Measurements from ENCODE around the gene TRIM59.

The TRIM59 gene

DNA sequence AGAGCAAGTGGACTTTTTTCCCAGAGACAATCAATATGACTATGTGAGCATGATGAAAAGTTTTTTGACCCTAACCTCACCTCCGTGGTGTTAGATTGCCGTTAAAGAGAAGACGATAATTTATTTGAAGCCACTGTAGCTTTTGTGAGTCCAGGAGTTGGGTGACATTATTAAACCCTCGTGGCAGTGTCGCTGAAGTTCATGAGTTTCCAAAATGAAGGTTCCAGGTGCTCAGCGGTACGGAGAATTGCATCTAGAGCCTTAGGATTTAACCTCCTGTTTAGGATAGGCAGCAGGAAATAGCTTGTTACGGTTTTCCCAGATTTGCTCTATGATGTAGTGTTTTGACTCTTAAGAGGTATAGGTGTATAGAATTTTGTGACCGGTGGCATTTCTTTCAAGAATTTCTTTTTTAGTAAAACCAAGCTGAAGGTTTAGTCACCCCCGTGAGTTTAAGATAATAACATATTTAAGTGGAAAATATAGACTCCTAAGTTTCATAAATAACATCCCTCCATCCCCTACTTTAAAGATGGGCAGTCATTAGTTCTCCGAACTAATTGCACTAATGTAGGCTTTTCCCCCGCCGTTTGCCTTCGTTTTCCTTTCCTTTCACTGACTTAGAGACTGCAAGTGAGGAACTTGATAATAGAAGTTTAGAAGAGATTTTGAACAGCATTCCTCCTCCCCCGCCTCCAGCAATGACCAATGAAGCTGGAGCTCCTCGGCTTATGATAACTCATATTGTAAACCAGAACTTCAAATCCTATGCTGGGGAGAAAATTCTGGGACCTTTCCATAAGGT lies 48.1 kb downstream of the TRIM59 start:
- H3K4me1 ChIP-seq (ENCODE audit: low read depth, poor library complexity, severe bottlenecking): peaks cover 38% of the 10 kb centered on the region
- no peak overlapping the region for H2AFZ ChIP-seq (ENCODE audit: low read depth)
- peaks cover 43% of the 10 kb centered on the region for H3K36me3 ChIP-seq (ENCODE audit: insufficient read depth)
- no peaks in the 10 kb centered on the region for H3K27me3 ChIP-seq (ENCODE audit: insufficient read depth, low read depth)
- peaks cover 93% of the 10 kb centered on the region for H3K79me2 ChIP-seq (ENCODE audit: insufficient read depth, low read depth)
- peak overlapping the region; percentile 99 for H3K27ac ChIP-seq
- peak overlapping the region; percentile 47 for H3K4me3 ChIP-seq (IDR thresholded peaks at IDR 0.05; ENCODE audit: insufficient read depth, low read depth, low read length)
- H3K4me2 ChIP-seq: peak overlapping the region; percentile 95
- H4K20me1 ChIP-seq (ENCODE audit: insufficient read depth): peaks cover 45% of the 10 kb centered on the region
- H3K9ac ChIP-seq: peak overlapping the region; percentile 99
- TF ChIP-seq, protein P1, sequence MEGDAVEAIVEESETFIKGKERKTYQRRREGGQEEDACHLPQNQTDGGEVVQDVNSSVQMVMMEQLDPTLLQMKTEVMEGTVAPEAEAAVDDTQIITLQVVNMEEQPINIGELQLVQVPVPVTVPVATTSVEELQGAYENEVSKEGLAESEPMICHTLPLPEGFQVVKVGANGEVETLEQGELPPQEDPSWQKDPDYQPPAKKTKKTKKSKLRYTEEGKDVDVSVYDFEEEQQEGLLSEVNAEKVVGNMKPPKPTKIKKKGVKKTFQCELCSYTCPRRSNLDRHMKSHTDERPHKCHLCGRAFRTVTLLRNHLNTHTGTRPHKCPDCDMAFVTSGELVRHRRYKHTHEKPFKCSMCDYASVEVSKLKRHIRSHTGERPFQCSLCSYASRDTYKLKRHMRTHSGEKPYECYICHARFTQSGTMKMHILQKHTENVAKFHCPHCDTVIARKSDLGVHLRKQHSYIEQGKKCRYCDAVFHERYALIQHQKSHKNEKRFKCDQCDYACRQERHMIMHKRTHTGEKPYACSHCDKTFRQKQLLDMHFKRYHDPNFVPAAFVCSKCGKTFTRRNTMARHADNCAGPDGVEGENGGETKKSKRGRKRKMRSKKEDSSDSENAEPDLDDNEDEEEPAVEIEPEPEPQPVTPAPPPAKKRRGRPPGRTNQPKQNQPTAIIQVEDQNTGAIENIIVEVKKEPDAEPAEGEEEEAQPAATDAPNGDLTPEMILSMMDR (conservative IDR thresholded peaks at IDR 0.05; ENCODE audit: low read depth, low read length): no peak

DNA sequence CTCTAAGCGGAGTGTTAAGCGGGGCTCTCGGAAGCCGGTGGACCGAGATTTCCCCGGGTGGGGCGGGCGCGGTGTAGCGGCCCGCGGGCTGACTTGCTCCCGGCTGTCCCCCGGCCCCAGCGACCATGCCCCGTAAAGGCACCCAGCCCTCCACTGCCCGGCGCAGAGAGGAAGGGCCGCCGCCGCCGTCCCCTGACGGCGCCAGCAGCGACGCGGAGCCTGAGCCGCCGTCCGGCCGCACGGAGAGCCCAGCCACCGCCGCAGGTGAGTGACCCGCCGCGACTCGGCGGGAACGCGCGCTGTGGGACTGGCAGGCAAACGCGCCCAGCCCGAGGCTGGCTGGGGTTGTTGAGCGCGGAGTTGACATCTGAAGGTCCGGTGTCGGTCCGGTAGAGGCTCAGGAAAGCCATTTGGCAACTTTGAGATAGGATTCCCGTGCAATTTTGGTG lies 48.9 kb downstream of the TRIM59 start:
- H3K79me2 ChIP-seq (ENCODE audit: insufficient read depth, low read depth): peaks cover 85% of the 10 kb centered on the region
- H3K4me2 ChIP-seq: peak overlapping the region; percentile 95; the same call in 1 of the 2 replicates
- peak overlapping the region; percentile 66 for H3K4me3 ChIP-seq (IDR thresholded peaks at IDR 0.05; ENCODE audit: insufficient read depth, low read depth, low read length)
- peak overlapping the region; percentile 99 for H3K27ac ChIP-seq
- H3K36me3 ChIP-seq (ENCODE audit: insufficient read depth): peaks cover 36% of the 10 kb centered on the region; the same call in 1 of the 2 replicates
- H3K27me3 ChIP-seq (ENCODE audit: insufficient read depth, low read depth): no peaks in the 10 kb centered on the region
- H3K4me1 ChIP-seq (ENCODE audit: low read depth, poor library complexity, severe bottlenecking): peaks cover 36% of the 10 kb centered on the region
- TF ChIP-seq, protein P1 (conservative IDR thresholded peaks at IDR 0.05; ENCODE audit: low read depth, low read length): no peak
- no peak overlapping the region for H2AFZ ChIP-seq (ENCODE audit: low read depth)
- H3K9ac ChIP-seq: peak overlapping the region; percentile 99
- H4K20me1 ChIP-seq (ENCODE audit: insufficient read depth): peaks cover 39% of the 10 kb centered on the region

DNA sequence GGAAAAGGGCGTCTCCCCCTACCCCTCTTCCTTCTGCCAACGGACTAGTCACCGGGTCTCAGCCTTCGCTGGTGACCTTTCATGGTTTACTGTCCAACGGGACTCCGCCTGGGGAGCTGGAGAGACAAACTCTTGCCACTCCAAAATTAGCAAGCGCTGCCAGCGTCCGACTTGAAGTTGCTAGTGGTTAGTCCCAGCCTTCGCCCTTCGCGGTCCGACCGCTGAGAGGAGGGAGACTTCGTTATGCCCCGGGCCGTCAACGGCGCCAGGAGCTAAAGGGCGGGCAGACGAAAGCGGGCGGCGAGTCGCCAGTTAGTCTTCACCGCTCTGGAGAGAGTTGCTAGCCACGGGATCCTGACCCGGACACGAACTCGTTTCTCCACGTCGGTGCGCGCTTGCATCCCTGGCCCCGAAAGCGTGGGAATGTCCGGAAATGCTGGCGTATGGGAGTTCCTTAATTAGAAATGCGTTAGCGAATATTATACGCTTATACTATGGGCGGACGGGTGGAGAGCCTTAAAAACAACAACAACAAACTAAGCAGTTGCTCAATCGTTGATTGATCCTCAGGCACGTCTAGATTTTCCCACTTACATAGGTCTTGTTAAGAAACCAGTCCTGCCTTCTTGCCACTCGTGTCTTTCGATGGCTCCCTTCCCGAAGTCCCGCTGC lies 49.4 kb downstream of the TRIM59 start:
- Histone ChIP-seq H2AFZ (ENCODE audit: low read depth) (no peak overlapping the region), H4K20me1 (ENCODE audit: insufficient read depth) (peaks cover 35% of the 10 kb centered on the region), H3K36me3 (ENCODE audit: insufficient read depth) (peaks cover 30% of the 10 kb centered on the region; the same call in 1 of the 2 replicates), H3K4me2 (peak overlapping the region; percentile 95), H3K4me1 (ENCODE audit: low read depth, poor library complexity, severe bottlenecking) (peaks cover 36% of the 10 kb centered on the region), H3K79me2 (ENCODE audit: insufficient read depth, low read depth) (peaks cover 79% of the 10 kb centered on the region), H3K4me3 (IDR thresholded peaks at IDR 0.05; ENCODE audit: insufficient read depth, low read depth, low read length) (peak overlapping the region; percentile 68), H3K27me3 (ENCODE audit: insufficient read depth, low read depth) (no peaks in the 10 kb centered on the region), H3K9ac (peak overlapping the region; percentile 99), H3K27ac (peak overlapping the region; percentile 99)
- TF ChIP-seq, protein P1 (conservative IDR thresholded peaks at IDR 0.05; ENCODE audit: low read depth, low read length): no peak

DNA sequence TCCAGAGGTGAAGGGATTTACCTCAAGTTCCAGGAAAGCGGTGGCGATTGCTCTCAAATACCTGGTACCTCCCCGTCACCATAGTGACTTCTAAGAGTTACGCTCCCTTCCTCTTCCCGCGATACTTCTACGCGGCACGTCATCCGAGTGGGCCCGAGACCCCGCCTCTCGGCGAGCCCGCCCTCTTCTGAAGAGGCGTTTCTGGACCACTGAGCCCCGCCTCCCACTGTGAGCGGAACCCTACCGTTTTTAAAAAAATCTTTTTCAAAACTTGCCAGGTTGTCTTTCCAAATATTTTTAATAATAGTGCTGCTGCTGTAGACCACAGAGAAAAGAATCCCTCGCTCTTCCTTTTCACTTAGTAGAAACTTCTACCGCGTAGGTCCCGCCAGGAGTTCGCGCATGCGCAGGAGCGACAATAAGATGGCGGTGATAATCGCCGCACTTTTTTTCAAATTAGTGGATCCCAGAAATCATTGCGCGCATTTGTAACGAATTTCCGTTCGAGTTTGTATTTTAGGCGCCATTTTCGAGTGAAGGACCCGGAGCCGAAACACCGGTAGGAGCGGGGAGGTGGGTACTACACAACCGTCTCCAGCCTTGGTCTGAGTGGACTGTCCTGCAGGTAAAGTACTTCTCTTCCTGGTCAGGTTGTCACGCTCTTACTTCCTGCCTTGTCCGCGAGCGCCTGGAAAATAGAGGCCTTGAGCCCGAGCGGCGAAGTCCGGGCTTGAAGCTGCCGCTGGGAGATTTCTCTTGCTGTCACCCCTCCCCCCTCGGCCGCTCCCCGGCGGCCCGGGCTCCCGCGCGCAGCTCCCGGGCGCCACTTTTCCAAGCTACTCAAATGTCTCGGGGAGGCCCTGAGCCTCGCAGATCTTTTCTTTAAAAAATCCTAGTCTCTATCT lies 50.2 kb downstream of the TRIM59 start, which contains the start of the genes IFT80 and SMC4:
TSS of gene IFT80 (minus strand) at position 101 of the 905 bp plus-strand sequence. CDS start 14,625 bp downstream, outside the sequence.
TSS of gene SMC4 (plus strand) at position 526 of the 905 bp plus-strand sequence. CDS start 1,177 bp downstream, outside the sequence.
- Histone ChIP-seq H3K9ac (peak within 1 kb of the TSS; percentile 99), H4K20me1 (ENCODE audit: insufficient read depth) (peaks cover 27% of the 10 kb centered on the region), H3K4me1 (ENCODE audit: low read depth, poor library complexity, severe bottlenecking) (peaks cover 32% of the 10 kb centered on the region), H3K4me3 (IDR thresholded peaks at IDR 0.05; ENCODE audit: insufficient read depth, low read depth, low read length) (peak within 1 kb of the TSS; percentile 68), H3K79me2 (ENCODE audit: insufficient read depth, low read depth) (peaks cover 72% of the 10 kb centered on the region), H3K36me3 (ENCODE audit: insufficient read depth) (peaks cover 23% of the 10 kb centered on the region; the same call in 1 of the 2 replicates), H3K27ac (peak within 1 kb of the TSS; percentile 99), H2AFZ (ENCODE audit: low read depth) (peak within 1 kb of the TSS; percentile 61), H3K4me2 (peak within 1 kb of the TSS; percentile 95), H3K27me3 (ENCODE audit: insufficient read depth, low read depth) (no peaks in the 10 kb centered on the region)
- TF ChIP-seq, protein P1 (conservative IDR thresholded peaks at IDR 0.05; ENCODE audit: low read depth, low read length): no peak
